Measurements from ENCODE around the gene MUC16. TPM values are rescaled to one million over a fixed set of nuclear protein-coding genes. Genes with fewer than 3 reads are reported as not detected.

Gene MUC16
- total RNA-seq, 1 experiment from 2014 or later: not detected

- in situ Hi-C loops (cut with HindIII; ENCODE audit: low sequenced_read_pairs): no loop called here
- no peak for DNase-seq (ENCODE audit: low spot score)
These were observed 1.7 kb upstream of the MUC16 start for GRCh38 chr19:9011875-9012274.

DNA sequence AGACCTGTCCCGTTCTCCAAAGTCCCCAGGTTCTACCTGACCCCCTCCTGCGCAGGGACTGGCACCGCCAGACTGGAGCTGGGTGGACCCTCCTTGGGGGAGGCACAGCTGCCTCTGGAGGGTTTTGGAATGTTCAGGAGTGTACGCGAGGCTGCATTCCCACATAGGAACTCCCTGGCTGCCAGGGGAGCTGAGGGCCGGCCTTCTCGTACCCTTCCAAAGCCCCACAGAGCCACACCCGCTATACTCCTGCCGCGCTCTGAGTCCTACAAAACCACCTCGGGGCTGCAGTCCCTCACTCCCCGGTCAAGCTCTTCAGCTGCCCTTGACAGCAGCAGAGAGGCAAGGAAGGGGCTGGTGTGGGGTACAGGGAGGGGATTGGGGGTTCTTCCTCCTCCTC is 484 bp upstream of the MUC16 start:
- in situ Hi-C loops (cut with HindIII; ENCODE audit: low sequenced_read_pairs): no loop called here
- no peak for DNase-seq (ENCODE audit: low spot score)

GRCh38 chr19:9009431-9009830 is 778 bp downstream of the MUC16 start:
- in situ Hi-C loops (cut with HindIII; ENCODE audit: low sequenced_read_pairs): no loop called here
- DNase-seq (ENCODE audit: low spot score): no peak

DNA sequence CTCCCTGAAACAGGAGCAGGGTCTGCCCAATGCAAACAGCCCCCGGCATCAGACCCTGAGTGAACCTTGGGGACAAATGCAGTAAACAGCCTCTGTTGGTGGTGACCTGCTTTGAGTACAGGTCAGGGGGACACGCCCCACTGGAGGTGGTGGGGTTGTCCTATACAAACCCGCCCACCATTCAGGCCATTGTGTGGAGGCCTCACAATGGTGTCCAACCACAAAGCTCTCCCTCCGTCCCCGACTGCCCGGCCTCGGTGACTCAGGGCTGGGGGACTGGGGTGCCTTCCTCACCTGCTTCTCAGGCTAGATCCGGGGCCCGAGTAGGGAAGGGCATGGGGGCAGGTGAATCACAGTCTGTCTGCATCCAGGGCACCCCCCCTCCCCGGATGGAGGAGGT is 1.5 kb downstream of the MUC16 start:
- DNase-seq (ENCODE audit: low spot score): no peak
- in situ Hi-C loops (cut with HindIII; ENCODE audit: low sequenced_read_pairs): no loop called here

DNA sequence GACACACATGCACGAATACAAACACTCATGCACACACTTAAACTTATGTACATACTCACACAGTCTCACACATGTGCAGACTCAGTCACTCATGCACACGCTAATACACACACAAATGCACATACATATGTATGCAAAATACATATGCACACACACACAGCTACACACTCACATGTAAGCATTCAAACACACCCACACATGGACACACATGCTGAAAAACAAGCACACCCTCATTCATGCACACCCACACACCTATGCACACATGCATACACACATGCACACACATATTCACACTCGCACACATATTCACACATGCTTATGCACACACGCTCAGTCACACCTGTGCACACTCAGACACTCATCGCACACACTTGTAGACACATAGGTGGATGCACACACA is 9.3 kb downstream of the MUC16 start:
- DNase-seq (ENCODE audit: low spot score): no peak
- in situ Hi-C loops (cut with HindIII; ENCODE audit: low sequenced_read_pairs): no loop called here

GRCh38 chr19:8988204-8988603 is 22.0 kb downstream of the MUC16 start:
- no peak for DNase-seq (ENCODE audit: low spot score)
- in situ Hi-C loops (cut with HindIII; ENCODE audit: low sequenced_read_pairs): no loop called here

- DNase-seq (ENCODE audit: low spot score): no peak
- in situ Hi-C loops (cut with HindIII; ENCODE audit: low sequenced_read_pairs): no loop called here
These were observed 23.9 kb downstream of the MUC16 start for GRCh38 chr19:8986296-8986695.

DNA sequence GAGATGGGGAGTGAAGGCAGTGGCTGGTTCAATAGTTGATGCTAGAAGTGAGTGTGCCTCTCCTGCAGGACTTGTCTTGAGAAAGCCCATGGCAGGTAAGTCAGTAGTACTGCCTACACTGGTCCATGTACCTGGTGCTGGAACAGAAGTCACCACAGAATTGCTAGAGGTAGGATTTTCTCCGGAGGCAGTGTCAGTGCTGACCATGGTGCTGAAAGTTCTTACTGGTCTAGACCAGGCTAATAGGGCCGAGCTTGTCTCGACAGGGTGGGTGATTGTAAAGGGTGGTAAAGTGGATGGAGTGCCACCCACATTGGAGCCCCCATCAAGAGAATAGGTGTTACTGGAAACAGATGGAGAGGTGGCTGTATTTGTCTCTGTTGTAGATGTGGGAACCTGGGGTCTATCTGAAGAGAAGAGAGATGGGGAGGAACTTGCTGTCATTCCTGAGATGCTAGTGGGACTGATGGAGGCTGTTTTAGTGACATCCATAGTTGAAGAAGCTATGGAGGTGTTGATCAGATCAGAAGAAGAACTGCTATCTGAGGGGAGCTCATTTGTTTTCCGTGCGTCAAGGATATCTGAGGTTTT is 36.6 kb downstream of the MUC16 start:
- no peak for DNase-seq (ENCODE audit: low spot score)
- in situ Hi-C loops (cut with HindIII; ENCODE audit: low sequenced_read_pairs): no loop called here

DNA sequence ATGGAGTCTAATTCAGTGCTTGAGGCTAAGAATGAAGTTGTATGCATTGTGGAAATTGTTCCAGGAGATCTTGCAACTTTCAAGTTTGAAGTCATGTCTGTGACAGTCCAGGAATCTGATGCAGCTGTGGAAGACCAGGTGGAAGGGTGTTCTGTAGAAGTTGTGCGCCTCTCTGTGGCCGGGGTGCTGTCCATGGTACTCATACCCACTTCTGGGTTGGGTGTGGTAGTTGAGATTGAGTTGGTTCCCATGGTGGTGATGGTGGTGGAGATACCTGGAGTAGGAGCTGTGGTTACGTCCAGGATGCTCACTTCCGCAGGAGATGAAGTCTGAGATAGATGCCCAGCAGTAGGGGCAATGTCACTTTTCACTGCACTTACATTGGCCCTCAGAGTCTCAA is 44.3 kb downstream of the MUC16 start:
- in situ Hi-C loops (cut with HindIII; ENCODE audit: low sequenced_read_pairs): no loop called here

More for the DNA sequence above, 44.3 kb downstream of the MUC16 start:
- no peak for DNase-seq (ENCODE audit: low spot score)

Other genes with a start within 250 kb of the MUC16 start
- 17.2 and 20.0 TPM in 2 replicates for gene ZNF558, start 178.1 kb downstream of the MUC16 start, total RNA-seq (2014; rRNA removed; shearing (Covaris generic))
- not detected in 2 replicates for gene MBD3L1, start 178.0 kb downstream of the MUC16 start, total RNA-seq (2014; rRNA removed; shearing (Covaris generic))
- gene OR1M1, start 76.7 kb upstream of the MUC16 start, total RNA-seq (2014; rRNA removed; shearing (Covaris generic)): not detected in 2 replicates
- gene OR7G2, start 97.1 kb upstream of the MUC16 start, total RNA-seq (2014; rRNA removed; shearing (Covaris generic)): not detected in 2 replicates
- gene OR7G1, start 105.4 kb upstream of the MUC16 start, total RNA-seq (2014; rRNA removed; shearing (Covaris generic)): not detected in 2 replicates
- not detected in 2 replicates for gene OR7G3, start 116.5 kb upstream of the MUC16 start, total RNA-seq (2014; rRNA removed; shearing (Covaris generic))
- gene ZNF317, start 130.0 kb upstream of the MUC16 start, total RNA-seq (2014; rRNA removed; shearing (Covaris generic)): 17.7 and 40.5 TPM in 2 replicates
- not detected in 2 replicates for gene OR7D2, start 168.6 kb upstream of the MUC16 start, total RNA-seq (2014; rRNA removed; shearing (Covaris generic))
- not detected in 2 replicates for gene OR7D4, start 209.2 kb upstream of the MUC16 start, total RNA-seq (2014; rRNA removed; shearing (Covaris generic))
- not detected in 2 replicates for gene OR7E24, start 240.5 kb upstream of the MUC16 start, total RNA-seq (2014; rRNA removed; shearing (Covaris generic))